ENCODE results near the gene PRKCB. TPM values are rescaled to one million over a fixed set of nuclear protein-coding genes. Genes with fewer than 3 reads are reported as not detected.

PRKCB gene
- total and polyA plus RNA-seq, 12 donors = 0.30 to 8.8 (median 1.1) TPM

- H3K4me1 ChIP-seq = peaks cover 0 to 4% (median 0%) of the 10 kb centered on the region in 9 donors
- DNase-seq (no peak), ATAC-seq (no peak)
- TF ChIP-seq CTCF (IDR thresholded peaks at IDR 0.05) = no peak
- H3K4me3 ChIP-seq = no peak overlapping the region
- peaks cover 0 to 4% (median 0%) of the 10 kb centered on the region in 7 donors for H3K27me3 ChIP-seq
- no peaks in the 10 kb centered on the region for H3K36me3 ChIP-seq
- no peaks in the 10 kb centered on the region for H3K9me3 ChIP-seq
- 53 to 55% methylated on average over 5 of the region's 5 CpGs for WGBS, 2 donors
- intact Hi-C loops (cut with DNase I) = loop anchor here in 1 of 10 donors (10.0 kb wide), 1 partner anchor 57 kb away; no protein-coding TSS in a partner anchor
- no peak overlapping the region for H3K27ac ChIP-seq
Observed at GRCh38 chr16:23941963-23942564, 106.3 kb downstream of the PRKCB start.

GRCh38 chr16:23943604-23944003, 107.8 kb downstream of the PRKCB start:
- Histone ChIP-seq H3K4me1 (peaks cover 0 to 6% (median 0%) of the 10 kb centered on the region in 9 donors), H3K27ac (no peak overlapping the region), H3K9me3 (no peaks in the 10 kb centered on the region), H3K36me3 (no peaks in the 10 kb centered on the region), H3K27me3 (no peaks in the 10 kb centered on the region), H3K4me3 (no peak overlapping the region)
- 79 to 95% methylated on average over 6 of the region's 6 CpGs for WGBS, 2 donors
- DNase-seq (no peak), ATAC-seq (no peak)
- no peak for TF ChIP-seq CTCF (IDR thresholded peaks at IDR 0.05)
- intact Hi-C loops (cut with DNase I) = loop anchor here in 1 of 10 donors (10.0 kb wide), 1 partner anchor 59 kb away; no protein-coding TSS in a partner anchor

- intact Hi-C loops (cut with DNase I) = loop anchor here in 1 of 10 donors (10.0 kb wide), 1 partner anchor 60 kb away; no protein-coding TSS in a partner anchor
- Histone ChIP-seq H3K9me3 (no peaks in the 10 kb centered on the region), H3K4me3 (no peak overlapping the region), H3K27ac (no peak overlapping the region), H3K36me3 (no peaks in the 10 kb centered on the region), H3K4me1 (peaks cover 0 to 11% (median 0%) of the 10 kb centered on the region in 9 donors), H3K27me3 (peaks cover 0 to 2% (median 0%) of the 10 kb centered on the region in 7 donors)
- ATAC-seq (no peak), DNase-seq (no peak)
- WGBS, 2 donors = 81 to 83% methylated on average over 1 of the region's 1 CpG
- TF ChIP-seq CTCF (IDR thresholded peaks at IDR 0.05) = no peak
Observed at GRCh38 chr16:23944381-23944780, 108.6 kb downstream of the PRKCB start.

DNA sequence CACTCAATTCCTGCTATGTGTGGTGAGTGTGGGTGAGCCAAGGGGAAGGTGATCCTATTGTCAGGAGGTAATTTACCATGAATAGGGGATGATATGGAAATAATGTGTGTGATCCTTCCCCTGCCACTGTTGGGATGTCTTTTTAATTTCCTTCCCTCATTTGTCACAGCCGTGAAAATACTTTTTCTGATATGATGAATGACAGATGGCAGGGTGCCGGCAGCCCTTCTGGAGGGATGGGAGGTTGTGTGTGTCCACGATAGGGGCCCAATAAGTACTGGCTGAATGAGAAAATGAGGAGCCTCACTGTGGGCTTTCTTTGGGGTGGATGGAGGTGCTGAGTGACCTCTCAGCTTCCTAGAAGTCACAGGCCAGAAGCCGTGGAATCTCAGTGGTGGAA, 109.5 kb downstream of the PRKCB start:
- Histone ChIP-seq H3K27me3 (peaks cover 0 to 8% (median 0%) of the 10 kb centered on the region in 7 donors), H3K9me3 (no peaks in the 10 kb centered on the region), H3K27ac (no peak overlapping the region), H3K4me3 (no peak overlapping the region), H3K36me3 (no peaks in the 10 kb centered on the region), H3K4me1 (peaks cover 0 to 20% (median 0%) of the 10 kb centered on the region in 9 donors)
- intact Hi-C loops (cut with DNase I) = loop anchor here in 1 of 10 donors (10.0 kb wide), 1 partner anchor 60 kb away; no protein-coding TSS in a partner anchor
- 57 to 65% methylated on average over 4 of the region's 4 CpGs for WGBS, 2 donors
- no peak for TF ChIP-seq CTCF (IDR thresholded peaks at IDR 0.05)
- ATAC-seq (no peak), DNase-seq (no peak)
